HG02870 (cell line): Measurements from ENCODE around the gene NPAS2.

Experiments
- ATAC-seq: cut with Tn5 transposase; IDR thresholded peaks from one replicate; pipeline ENCODE4 v1.9.1; 2021; ENCODE audit warnings: mild to moderate bottlenecking, moderate library complexity; ENCODE audit not compliant: unreplicated experiment

The NPAS2 gene

DNA sequence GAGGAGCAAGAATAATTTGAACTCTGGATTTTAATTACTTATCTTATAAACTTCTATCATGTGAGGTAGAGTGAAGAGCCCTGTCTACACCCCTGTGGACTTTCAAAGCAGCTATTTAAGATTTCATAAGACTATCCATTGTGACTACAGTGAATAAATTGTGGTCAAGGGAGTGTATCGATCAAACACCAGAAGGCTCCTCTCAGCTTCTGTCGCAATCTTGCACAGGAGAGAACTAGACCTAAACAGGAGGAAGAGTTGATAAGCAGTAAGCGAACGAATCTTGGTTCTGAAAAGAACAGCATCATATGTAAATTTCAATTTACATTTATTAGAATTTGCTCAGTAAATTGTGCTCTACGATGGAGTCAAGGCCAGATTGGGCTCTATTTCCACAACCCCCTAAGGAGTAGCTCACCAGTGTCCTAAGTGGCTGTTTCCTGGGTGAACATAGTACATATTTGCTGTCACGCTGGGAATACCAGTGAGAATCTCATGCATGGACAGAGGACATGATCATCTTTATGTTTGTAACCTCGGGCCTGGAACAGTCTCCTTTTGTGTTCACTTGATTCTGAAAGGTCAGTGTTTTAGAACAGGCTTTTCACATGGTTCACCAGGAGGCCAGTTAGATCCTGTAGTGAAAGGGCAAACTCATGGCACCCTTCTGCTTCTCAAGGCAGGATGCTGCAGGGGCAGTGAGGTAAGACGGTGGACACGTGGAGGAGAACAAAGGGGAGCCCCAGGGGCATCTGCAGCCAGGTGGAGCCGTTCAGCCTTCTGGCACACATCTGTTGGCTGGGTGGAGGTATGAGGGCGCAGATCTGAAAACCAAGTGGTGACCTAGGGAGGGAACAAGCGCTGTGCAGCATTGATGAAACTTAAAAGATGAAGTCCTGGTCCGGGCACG, 33.3 kb downstream of the NPAS2 start:
- ATAC-seq: no peak

DNA sequence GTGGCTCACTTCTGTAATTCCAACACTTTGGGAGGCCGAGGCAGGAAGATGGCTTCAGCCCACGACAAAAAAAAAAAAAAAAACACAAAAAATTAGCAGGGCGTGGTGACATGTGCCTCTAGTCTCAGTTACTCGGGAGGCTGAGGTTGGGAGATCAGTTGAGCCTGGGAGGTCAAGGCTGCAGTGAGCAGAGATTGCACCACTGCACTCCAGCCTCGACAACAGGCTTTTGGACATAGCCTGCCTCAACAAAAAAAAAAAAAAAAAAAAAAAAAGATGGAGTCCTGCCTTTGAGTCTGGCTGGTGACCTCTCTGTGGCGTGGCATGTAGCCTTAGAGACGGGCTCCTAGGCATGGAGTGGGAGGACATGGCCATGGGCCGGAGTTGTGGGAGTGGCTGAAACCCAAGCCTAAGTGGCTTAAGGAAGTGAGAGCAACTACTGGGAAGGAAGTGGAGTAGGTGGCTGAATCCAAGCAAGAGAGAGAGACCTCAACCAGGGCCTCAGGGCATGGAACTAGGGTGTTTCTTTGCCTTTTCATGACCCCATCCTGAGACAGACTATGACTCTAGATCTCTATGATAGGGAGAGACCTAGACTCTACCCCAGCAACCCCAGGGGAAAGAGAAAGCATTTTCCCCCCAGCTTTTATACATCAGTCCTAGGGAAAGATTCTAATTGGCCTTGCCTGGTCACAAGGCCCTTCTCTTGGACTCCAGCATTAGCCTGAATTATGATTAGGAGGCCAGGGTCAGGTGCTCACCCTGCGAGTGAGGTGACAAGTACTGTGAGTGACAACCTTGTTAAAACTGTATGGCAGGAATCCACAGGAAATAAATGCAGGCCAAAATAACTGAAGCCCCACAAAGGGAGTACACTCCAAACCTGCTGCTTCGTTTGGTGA, 34.2 kb downstream of the NPAS2 start:
- no peak for ATAC-seq

DNA sequence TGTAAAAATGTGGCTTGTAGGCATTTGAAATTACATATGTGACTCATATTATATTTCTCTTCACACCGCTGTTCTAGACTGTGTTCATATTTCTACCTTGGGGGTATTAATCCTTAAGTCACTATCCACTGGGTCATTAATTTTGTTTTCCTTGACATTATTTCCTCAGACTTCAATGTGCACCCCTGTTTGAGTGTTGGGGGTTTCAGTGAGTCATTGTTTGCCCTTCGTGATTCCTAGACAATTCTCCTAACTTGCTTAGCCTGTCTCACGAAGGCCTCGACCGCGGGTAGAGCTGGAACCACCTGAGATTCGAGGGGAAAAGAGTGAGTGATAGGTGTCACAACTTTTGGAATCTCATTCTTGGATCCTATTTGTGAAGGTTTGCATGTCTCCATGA, 35.1 kb downstream of the NPAS2 start:
- no peak for ATAC-seq

DNA sequence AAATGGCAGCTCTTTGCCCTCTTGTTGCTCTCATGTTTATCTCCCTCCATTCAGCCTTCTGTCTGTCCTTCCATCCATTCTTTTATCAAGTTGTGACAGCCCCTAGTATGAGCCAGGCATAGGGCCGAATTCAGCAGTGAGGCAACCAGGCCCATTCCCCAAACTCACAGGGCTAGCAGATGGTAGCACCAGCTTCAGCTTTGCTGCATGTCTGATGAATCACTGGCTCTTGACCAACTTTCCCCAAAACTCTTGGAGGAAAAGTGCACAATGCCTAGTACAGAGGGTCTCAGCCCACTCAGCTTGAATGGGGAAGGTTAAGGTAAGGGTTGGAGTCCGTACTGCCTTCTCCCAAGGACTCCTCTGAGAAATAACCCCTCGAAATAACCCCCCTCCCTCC, 35.7 kb downstream of the NPAS2 start:
- ATAC-seq: no peak

DNA sequence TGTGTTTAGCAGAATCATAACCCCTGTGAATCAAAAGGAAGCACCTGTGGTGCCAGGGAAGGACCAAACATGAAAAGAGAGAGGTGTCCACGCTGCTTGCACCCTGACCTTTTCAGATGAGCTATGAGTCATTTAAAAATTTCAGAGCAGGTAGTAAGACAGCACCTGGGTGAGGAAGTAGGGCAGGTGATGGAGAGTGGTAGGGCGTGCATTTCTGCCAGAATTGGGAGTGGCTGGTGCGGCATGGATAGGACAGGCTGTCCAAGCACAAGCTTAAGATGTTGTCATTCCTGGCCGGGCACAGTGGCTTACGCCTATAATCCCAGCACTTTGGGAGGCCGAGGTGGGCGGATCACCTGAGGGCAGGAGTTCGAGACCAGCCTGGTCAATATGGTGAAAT, 36.8 kb downstream of the NPAS2 start:
- no peak for ATAC-seq

DNA sequence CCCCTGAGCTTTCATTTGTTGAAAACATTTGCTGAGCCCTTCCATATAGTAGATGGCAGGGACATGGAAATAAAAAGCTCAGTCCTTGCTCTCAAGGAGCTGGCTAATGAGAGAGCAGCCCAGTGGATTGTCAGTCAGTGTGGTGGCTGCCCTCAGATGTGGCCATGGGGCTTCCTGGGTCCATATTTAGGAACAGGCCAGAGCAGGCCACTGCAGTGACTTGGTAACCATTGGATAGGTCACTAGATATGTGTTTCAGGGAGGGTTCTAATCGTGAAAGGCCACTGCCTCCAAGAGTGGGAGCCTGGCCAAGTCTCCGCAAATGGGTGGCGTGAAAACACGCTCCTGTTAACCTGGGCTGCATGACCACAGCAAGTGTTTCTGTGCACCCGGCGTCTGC, 37.4 kb downstream of the NPAS2 start:
- ATAC-seq: no peak

DNA sequence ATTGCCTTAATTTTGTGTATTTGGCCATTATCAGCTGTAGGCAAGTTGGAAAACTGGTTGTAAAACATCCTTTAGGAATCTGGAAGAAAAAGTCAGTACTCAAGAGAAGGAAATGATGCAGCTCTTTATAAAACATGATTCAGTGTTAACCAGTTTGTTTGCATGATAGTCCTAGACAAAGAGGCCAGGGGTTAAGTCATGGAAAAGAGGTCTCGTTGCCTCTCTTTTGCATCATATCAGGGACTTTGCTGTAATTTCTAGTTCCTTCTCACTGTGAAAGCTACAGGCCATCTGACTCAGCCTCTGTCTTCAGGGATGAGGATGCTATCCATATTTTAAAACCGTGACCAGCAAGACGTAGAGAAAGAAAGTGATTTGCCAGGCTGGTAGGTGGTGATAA, 38.0 kb downstream of the NPAS2 start:
- no peak for ATAC-seq

DNA sequence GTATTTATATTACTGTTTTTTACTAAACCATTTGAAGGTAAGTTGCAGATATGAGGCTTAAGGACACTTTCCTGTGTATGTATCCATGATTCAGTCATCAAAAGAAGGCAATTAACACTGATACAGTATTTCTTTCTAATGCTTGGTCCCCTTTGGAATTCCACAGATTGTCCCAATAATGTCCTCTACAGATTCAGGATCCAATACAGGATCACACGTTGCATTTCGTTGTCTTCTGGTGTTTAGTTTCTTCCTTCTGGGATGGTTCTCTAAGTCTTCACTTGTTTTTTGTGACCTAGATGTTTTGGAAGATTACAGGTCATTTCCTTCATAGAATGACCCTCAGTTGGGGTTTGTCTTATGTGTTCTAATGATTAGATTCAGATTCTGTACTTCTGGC, 40.0 kb downstream of the NPAS2 start:
- ATAC-seq: no peak

DNA sequence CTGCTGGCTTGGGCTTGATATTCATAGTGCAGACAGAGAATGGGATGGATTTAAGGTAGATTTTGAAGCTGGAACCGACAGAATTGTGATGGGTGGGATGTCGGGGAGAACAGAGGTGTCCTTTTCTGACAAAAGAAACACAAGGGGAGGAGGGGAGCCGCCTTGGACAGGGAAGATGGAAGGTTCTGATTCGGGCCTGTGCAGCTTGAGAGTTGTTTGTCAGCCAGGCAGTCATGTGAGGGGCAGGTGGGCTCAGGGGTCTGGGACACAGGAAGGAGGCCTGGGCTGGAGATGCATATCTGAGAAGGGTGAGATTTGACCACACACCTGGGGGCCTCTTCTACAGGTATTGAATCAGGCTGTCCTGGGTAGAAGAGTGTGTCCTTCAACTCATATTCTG, 41.4 kb downstream of the NPAS2 start:
- ATAC-seq: no peak

DNA sequence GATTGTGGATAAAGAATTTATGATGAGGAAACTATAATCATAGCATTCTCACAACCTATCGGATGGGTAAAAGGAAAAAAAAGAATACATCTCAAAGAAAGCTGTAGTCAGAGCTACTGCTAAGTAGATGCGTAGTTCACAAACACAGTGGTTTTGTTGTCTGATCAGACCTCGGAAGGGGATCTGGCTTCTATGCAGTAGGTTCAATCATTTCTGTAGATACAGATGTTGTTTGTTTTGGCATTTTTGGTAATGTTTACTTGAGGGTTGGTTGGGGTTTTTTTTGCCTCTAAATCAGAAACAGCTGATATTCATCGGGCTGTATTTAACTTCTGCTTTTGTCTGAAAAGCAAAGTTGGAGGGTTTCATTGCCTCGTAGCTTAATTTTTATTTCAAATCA, 42.1 kb downstream of the NPAS2 start:
- no peak for ATAC-seq

DNA sequence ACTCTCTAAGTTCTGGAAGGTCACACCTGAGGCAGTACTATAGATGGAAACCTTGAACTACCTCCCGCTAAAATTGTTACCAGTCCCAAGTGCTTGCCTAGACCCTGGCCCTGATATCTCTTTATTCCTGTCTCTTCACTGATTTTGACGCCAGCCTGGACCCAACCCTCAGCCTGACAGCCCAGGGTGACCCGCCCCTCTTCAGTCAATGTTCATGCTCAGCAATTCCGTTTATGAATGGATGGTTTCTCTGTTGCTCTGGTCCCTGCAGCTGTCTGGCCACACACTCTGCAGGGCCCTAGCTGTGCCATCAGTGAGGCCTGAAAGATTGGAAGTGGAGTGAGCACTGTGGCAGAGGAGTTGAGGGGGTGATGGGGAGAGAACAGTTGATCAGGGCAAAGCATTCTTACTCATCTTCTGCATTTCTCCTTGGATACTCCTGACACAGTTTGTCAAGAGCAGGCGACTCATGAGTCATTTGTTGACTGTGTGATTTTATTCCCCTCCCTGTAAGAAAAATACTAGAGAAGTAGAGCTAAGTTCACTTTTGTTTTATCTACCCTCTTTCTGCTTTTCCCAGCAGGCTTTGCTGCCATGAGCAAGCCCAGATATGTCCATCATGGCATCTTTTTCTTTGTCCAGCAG, 46.0 kb downstream of the NPAS2 start:
- no peak for ATAC-seq

DNA sequence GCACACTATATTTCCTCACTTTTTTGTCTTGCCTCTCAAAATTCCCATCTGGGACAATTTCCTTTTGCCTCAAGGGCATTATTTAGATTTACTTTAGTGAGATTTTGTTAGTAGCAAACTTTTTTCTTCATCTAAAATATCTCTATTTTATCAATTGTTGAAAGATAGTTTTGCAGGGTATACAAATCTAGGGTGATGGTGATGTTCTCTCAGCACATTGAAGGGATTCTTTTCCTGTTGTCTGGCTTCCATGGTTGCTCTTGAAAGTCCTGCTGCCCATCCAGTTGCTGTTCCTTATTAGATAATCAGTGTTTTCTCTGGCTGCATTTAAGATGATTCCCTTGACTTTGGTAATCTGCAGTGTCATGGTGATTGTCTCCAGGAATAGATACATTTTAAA, 48.1 kb downstream of the NPAS2 start:
- ATAC-seq: no peak

DNA sequence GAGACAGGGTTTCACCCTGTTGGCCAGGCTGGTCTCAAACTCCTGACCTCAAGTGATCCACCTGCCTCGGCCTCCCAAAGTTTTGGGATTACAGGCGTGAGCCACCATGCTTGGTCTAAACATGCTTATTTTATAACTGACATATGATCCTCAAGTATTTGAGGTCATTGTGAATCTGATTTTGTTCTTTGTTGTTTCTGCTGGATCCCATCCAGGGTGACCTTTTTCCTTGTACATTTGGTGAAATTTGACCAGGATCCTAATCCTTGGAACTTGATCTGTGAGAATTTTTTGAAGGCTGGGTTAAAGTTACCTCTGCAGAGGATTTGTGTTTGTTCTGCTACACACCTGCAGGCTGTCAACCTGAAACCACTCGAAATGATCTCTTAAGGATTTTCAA, 49.2 kb downstream of the NPAS2 start:
- ATAC-seq: no peak

DNA sequence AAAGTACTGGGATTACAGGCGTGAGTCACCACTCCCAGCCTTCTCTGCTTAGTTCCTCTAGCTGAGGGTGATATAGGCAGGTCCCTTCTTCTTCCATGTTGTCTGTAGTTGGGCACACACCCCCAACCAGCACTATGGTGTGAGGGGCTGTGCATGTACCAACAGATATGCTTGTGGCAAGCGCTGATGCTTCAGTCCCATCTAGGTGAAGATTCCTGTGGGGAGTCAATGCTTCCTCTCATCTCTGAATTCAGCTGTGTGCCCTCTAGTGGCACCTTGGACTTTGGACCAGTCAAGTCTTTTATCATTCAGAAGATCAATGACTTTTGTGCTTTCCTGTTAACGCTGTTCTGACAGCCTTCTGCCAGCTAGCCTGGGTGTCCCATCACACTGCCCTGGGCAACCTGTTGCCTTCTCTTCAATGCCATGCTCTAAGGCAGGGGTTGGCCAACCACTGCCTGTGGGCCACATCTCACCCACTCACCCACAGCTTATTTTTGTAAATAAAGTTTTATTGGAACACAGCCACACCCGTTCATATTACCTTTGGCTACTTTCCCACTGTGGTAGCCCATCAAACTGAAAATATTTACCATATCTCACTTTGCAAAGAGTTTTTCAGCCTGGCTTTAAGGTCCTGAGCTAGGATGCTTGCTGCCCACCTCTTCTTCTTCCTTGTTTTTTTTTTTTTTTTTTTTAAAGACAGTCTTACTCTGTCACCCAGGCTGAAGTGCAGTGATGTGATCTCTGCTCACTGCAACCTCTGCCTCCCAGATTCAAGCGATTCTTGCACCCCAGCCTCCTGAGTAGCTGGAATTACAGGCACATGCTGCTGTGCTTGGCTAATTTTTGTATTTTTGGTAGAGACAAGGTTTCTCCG, 51.0 kb downstream of the NPAS2 start:
- ATAC-seq: no peak

DNA sequence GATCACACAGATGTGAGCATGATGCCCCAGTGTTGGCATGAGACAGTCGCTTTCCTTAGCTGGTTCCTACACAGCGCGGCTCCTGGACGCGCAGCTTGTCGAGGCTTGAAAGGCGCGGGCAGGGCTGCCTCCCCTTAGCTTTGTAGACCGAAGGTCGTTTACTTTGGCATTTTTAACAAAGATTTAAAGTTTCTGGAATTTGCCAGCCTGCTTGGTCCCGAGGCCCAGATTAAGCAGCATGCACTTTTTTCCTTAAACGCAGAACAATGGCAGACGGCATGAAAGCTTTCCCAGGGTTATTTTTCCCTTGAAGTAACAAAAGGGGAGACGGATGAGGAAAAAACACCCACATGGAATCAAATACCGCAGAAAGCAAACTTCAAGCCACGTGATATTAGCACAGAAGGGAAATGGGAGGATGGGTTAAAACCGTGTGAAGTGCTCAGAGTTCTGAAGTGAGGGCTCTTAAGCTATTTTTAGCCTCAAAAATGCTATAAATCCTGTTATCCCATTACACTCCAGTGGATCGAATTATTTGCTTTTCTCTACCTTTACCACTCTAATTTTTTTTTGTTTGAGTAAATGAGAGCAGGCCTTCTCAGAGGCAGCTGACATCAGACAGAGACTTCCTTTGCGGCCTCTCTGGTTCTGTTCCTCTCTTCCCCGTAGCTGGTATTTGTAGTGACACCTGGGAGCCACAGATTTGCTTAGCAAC, 55.7 kb downstream of the NPAS2 start:
- ATAC-seq: no peak

DNA sequence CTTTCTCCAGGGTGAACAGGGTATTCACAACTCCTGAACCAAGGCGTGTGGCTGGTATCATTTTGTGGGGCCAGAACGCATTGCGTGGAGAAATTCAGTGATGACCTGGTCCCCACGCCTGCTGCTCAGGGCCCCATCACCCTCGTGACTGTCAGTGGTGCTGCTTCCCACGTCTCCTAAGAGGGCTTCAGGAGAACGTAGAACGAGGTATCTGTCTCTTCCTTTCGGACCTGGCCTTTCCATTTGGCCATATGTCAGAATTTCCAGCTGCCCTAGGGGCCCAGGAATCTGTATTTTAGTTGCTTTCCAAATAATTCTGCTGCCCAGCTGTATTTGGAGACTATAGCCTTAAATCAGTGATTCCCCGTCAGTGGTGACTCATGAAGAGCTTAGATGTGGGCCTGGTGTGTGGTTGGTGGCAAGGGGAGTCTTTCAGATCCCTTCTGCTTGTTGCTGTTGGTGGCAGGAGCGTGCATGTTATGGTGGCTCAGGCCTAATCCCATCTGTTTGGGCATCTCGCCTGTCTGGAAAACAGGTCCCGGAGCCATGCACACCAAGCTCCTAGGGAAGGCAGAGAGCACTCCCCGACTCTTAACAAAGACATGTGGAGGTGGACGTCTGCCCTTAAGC, 56.4 kb downstream of the NPAS2 start:
- ATAC-seq: no peak

DNA sequence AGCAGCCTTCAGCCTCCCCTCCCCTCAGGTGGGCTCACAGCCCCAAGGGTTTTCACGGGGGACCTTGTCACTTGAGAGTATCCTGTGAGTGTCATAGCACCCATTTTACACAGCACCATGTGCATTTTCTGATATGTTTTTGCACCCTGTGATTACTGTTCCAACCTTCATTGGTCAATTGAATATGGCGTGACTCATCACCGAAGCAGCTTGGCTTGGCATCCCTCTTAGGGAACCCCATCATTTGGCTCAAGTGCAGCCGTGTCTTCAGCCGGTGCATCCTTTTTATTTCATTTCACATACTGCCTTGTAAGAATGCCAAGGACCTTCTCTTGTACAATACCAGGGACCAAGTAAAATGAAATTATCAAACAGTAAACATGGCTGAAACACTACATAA, 57.6 kb downstream of the NPAS2 start:
- ATAC-seq: no peak

DNA sequence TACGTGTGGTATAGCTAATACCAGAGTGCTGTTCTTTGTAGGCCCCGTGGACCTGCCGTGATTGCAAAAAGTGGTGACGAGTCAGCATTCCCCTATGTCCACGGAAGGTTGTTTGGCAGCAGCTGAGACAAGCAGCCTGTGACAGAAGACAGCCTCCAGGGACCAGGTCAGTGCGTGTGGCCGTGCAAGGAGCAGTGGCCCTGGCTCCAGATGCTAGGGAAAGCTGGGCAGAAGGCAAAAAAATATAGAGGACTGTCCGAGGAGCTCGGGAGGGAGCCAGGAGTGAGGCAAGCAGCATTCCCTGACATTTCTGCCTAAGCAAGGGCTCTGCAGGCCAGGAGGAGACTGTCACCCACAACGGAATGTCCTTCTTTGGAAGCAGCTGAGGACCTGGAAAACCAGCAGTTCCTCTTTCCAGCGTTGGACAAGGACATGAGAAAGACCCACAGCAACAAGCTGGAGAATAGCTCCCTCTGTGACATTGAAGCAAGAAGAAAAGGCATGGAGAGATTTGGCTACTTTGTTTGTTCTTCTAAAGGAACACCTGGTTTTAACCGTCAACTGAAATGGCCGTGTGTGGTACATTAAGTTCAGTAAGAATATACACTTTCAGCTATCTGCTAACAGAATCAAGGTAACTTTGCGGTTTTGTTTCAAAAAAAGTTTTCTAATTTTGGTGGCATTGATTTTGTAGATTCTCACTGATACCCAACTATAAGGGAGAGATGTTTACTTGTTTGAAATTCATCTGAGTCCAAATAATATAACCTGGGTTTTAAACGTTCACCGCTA, 58.3 kb downstream of the NPAS2 start:
- no peak for ATAC-seq

DNA sequence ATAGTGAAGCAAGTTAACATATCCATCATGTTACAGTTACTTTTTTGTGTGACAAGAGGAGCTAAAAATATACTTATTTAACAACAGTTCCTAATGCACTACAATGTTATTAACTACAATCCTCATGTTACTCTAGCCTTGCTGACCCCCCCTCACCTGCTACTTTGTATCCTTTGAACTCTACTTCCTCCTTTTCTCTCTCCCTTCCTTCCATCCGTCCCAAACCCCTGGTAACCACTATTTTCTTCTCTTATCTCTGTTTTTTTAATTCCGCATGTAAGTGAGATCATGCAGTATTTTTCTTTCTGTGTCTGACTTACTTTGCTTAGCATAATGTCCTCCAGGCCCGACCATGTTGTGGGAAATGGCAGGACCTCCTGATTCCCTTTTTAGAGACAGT, 59.4 kb downstream of the NPAS2 start:
- ATAC-seq: no peak
